Epithelial cell of proximal tubule (primary cell): Measurements from ENCODE around the gene TXNRD1. TPM values are rescaled to one million over a fixed set of nuclear protein-coding genes. Genes with fewer than 3 reads are reported as not detected.

Source experiments
- DNase-seq: peaks from one replicate; pipeline ENCODE4 v3.0.0-alpha.2; 2011; ENCODE audit warnings: low read depth
- H3K4me3 ChIP-seq: 2 replicates; pipeline ENCODE4 v1.5.1; 2011; ENCODE audit warnings: low read depth, mild to moderate bottlenecking, low read length
- total RNA-seq: library from RNA; depleted of rRNA; stranded (reverse); fragments of >200 nt; gene quantifications from 2 replicates; pipeline ENCODE4 v1.2.3, GENCODE V29; 2015
- TF ChIP-seq, protein P1 (sequence below): conservative IDR thresholded peaks from 2 replicates; pipeline ENCODE4 v1.5.1; 2012; ENCODE audit warnings: low read depth, mild to moderate bottlenecking, low read length

Gene TXNRD1
- total RNA-seq, 1 donor from 2014 or later = 268 TPM

DNA sequence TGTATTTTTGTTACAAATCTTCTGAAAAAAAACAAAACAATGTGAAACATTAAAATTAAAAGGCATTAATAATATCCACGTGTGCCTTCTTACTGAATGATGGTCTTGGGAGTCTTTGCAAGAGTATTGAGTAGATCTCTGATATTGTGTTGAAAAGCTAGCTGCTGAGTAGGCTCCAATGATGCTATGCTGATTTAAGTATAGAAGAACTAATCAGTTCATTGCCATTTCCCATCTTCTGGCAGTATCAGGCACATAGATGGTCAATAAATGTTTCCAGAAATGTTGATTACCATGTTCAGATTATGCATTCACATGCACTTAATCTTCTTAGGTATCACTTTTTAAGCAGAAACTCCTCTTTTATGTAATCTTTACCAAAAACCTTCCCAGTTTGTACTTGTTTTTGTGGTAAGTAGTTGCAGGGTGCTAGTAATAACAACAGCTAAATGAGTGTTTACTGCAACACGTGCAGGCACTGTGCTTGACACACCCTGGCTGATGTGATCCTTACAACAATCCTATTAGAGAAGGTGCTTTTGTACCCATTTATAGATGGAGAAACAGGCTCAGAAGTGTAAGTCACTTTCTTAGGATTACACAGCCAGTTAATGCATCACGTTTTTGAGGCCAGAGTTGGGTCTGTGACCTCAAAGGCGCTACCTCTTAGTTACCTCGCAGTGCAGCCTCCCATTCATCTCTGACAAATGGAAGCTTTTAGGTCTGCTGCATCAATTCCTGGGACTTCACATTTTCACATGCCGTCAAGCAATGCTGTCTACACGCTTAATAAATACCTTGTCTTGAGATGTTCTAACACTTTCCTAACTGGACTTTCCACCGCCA, 134.9 kb downstream of the TXNRD1 start:
- TF ChIP-seq, protein P1, sequence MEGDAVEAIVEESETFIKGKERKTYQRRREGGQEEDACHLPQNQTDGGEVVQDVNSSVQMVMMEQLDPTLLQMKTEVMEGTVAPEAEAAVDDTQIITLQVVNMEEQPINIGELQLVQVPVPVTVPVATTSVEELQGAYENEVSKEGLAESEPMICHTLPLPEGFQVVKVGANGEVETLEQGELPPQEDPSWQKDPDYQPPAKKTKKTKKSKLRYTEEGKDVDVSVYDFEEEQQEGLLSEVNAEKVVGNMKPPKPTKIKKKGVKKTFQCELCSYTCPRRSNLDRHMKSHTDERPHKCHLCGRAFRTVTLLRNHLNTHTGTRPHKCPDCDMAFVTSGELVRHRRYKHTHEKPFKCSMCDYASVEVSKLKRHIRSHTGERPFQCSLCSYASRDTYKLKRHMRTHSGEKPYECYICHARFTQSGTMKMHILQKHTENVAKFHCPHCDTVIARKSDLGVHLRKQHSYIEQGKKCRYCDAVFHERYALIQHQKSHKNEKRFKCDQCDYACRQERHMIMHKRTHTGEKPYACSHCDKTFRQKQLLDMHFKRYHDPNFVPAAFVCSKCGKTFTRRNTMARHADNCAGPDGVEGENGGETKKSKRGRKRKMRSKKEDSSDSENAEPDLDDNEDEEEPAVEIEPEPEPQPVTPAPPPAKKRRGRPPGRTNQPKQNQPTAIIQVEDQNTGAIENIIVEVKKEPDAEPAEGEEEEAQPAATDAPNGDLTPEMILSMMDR = no peak
- no peak overlapping the region for H3K4me3 ChIP-seq
- DNase-seq = no peak

DNA sequence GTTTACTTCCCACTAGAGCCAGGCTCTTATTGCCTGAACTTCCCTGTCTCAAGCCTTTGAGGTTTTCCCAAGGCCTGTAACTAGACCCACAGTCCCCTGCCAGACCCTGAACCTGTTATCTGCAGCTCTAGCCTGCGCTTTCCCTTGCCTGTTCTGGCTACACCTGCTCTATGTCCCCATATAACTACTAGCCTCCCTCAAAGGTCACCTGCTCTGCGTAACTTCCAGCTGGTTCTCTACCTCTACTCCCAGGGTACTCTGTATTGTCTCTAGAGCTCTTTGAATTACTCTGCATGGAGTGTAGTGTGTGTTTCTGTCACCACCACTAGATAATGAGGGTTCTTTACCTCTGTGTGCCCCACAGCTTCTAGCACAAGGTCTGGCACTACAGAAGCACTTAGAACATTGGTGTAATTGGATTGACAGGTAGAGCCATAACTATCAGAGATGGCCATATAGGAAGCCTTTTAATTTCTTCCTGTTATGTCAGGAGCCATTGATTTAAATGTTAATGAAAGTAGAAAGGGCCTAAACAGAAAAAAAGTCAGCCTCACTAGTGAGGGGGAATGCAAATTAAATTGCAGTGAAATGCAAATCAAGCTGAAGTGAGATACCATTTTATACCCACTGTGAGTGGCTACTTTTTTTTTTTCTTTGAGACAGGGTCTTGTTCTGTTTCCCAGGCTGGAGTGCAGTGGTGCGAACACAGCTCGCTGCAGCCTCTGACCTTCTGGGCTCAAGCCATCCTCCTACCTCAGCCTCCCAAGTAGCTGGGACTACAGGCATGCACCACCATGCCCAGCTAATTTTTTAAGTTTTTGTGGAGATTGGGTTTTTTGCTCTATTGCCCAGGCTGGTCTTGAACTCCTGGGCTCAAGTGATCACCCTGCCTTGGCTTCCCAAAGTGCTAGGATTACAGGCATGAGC, 135.7 kb downstream of the TXNRD1 start:
- DNase-seq = no peak
- H3K4me3 ChIP-seq = no peak overlapping the region
- TF ChIP-seq, protein P1 = no peak

DNA sequence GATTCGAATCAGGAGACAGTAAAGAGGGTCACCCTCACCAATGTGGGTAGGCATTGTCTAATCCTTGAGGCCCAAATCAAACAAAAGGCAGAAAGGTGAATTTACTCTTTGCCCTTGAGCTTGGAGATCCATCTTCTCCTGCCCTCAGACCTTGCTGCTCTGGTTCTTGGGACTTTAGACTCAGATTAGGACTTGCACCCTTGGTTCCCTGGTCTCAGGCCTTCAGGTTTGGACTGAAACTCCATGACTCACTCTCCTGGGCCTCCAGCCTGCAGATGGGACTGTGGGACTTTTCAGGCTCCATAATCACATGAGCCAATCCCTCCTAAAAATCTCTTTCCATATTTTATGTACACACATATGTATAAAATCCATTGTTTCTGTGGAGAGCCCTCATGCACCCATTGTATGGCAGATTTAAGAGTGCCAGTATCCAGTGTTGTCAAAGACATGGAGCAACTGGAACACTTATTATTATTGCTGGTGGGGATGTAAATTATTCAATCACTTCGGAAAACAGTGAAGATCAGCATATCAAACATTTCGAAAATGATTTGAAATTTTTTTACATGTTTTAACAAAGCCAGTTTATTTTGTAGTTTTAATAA, 136.6 kb downstream of the TXNRD1 start:
- TF ChIP-seq, protein P1 = no peak
- DNase-seq = no peak
- no peak overlapping the region for H3K4me3 ChIP-seq

DNA sequence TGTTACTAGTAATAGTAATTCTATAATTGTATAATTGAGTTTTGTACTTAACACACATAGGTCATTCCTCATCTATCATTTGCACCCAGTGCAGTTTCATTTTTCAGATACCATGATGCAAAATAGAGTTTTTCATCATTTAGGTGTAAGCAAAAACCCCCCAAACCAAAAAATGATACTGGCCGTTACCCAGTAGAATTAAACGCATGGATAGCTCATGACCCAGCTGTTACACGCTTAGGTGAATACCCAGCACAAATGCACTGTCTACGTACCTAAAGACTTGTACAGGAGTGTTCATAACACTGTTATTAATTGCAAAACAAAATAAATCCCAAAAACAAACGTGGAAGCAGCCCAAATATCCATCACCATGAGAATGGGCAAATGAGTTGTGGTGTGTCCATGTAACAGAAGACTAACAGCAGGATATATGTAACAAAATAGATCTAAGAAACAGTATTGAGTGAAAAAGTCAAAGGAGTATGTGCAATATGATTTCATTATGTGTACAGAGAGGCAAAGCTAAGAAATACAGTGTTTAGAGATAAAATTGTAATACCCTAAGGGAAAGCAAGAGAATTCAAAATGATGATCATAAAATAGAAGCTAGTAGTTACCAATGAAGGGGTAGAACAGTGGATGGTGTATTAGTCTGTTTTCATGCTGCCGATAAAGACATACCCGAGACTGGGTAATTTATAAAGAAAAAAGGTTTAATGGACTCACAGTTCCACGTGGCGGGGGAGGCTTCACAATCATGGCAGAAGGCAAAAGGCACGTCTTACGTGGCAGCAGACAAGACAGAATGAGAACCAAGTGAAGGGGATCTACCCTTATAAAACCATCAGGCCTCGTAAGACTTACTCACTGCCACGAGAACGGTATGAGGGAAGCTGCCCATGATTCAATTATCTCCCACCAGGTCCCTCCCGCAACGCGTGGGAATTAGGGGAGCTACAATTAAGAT, 137.7 kb downstream of the TXNRD1 start:
- TF ChIP-seq, protein P1 = no peak
- no peak for DNase-seq
- H3K4me3 ChIP-seq = no peak overlapping the region

DNA sequence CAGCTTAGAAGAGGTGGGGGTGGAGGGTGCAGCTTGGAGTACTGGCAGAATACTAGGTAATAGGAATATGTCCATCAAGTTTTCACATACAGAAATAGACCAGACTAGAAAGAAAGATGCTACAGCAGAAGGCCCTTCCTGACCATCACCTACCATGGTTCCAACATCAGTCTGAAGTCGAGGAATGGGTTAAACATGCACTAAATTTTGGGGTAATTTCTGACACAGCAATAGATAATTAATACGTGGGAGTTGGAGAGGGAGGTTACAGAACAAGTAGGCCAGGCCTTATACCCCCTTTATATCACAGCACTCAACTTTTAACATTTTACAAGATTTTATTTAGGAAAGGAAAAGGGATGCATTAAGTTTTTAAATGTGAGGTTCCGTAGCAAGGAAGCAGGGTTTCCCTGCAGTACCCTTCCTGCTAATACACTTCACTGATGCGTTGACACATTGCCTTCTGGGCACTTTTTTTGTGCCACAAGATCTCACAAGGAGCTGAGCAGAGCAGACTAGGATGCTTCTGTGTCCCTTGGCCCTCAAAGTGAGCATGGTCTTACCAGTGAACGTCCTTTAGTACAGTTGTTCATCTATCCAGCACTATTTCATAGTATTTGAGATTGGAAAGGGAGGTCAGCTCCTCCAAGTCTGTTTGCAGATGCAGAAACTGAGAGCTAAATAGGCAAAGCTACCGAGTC, 138.7 kb downstream of the TXNRD1 start:
- no peak for DNase-seq
- TF ChIP-seq, protein P1 = no peak
- H3K4me3 ChIP-seq = no peak overlapping the region
